Spleen (tissue), 11 donors: ENCODE data around the gene STRN4. TPM values are rescaled to one million over a fixed set of nuclear protein-coding genes. Genes with fewer than 3 reads are reported as not detected.

ENCODE experiments used
- DNase-seq: peaks from one replicate; pipeline ENCODE4 v3.0.0-alpha.2; 2020
- H3K27ac ChIP-seq, 8 donors: fragments of 200-600 bp; sonication (generic) in 7 of 8; 1 replicate in 4 of 8; 2 replicates in 4 of 8; pipeline versions ENCODE4 v1.5.0 to v1.8.0; 2016 to 2021; ENCODE audit warnings: inconsistent platforms in 4 of 8, mild to moderate bottlenecking in 4 of 8, moderate library complexity in 1 of 8
- H3K27me3 ChIP-seq, 7 donors: fragments of 200-600 bp; sonication (generic) in 6 of 7; replicated peaks in 1 of 7; 1 replicate in 4 of 7; 2 replicates in 3 of 7; pipeline versions ENCODE4 v1.5.0 to v1.8.0; 2016 to 2021; ENCODE audit warnings: inconsistent platforms in 3 of 7, mild to moderate bottlenecking in 1 of 7
- H3K36me3 ChIP-seq, 6 donors: fragments of 200-600 bp; sonication (generic) in 5 of 6; 1 replicate in 4 of 6; 2 replicates in 2 of 6; pipeline versions ENCODE4 v1.5.0 to v1.8.0; 2016 to 2021; ENCODE audit warnings: inconsistent platforms in 2 of 6
- H3K4me1 ChIP-seq, 6 donors: fragments of 200-600 bp; sonication (generic) in 5 of 6; 1 replicate in 3 of 6; 2 replicates in 3 of 6; pipeline versions ENCODE4 v1.5.0 to v1.8.0; 2016 to 2021; ENCODE audit warnings: inconsistent platforms in 3 of 6
- H3K4me3 ChIP-seq, 8 donors: fragments of 200-600 bp; sonication (generic) in 7 of 8; 1 replicate in 4 of 8; 2 replicates in 4 of 8; pipeline versions ENCODE4 v1.5.0 to v1.8.0; 2016 to 2021; ENCODE audit warnings: inconsistent platforms in 4 of 8, mild to moderate bottlenecking in 4 of 8, moderate library complexity in 2 of 8
- H3K9me3 ChIP-seq, 8 donors: fragments of 200-600 bp; sonication (generic) in 7 of 8; 1 replicate in 4 of 8; 2 replicates in 4 of 8; pipeline versions ENCODE4 v1.5.0 to v1.8.0; 2016 to 2021; ENCODE audit warnings: inconsistent platforms in 4 of 8
- CTCF ChIP-seq, 11 experiments: fragments of 200-600 bp in 7 of 11; fragments of 450-650 bp in 4 of 11; sonication (generic) in 4 of 11; IDR thresholded peaks in 8 of 11; conservative IDR thresholded peaks in 3 of 11; 1 replicate in 7 of 11; 2 replicates in 4 of 11; pipeline versions ENCODE4 v1.4.0 to v1.8.0; 2016 to 2021; ENCODE audit warnings: antibody characterized with exemption in 11 of 11, inconsistent platforms in 4 of 11, mild to moderate bottlenecking in 1 of 11
- POLR2A ChIP-seq, 3 donors: fragments of 450-650 bp; IDR thresholded peaks; one replicate each; pipeline ENCODE4 v1.5.1; 2017; ENCODE audit warnings: antibody characterized with exemption in 3 of 3, mild to moderate bottlenecking in 1 of 3
- POLR2AphosphoS5 ChIP-seq, 3 donors: sonication (generic); formaldehyde crosslinking; IDR thresholded peaks; one replicate each; pipeline ENCODE4 v1.5.1; 2017; ENCODE audit warnings: antibody characterized with exemption in 3 of 3
- WGBS, 5 donors: extraction: QIAGEN DNeasy Blood & Tissue Kit in 3 of 5; methylation state at CpG; one replicate each; pipeline versions ENCODE4 v1.1.5 to v1.1.7; 2013 to 2018; 5-methylcytosine and 5-hydroxymethylcytosine counted together
- intact Hi-C: fragments of 100-400 bp; cut with DNase I; formaldehyde crosslinking; loops from one replicate; pipeline ENCODE4 v1.15.0; 2023; ENCODE audit warnings: low total_unique reads
- polyA plus RNA-seq, 3 donors: library from polyadenylated mRNA; stranded (reverse); fragments of 200-250 nt; gene quantifications; one replicate each; pipeline ENCODE4 v1.2.1, GENCODE V29; 2013
- total RNA-seq, 7 donors: library from RNA; depleted of rRNA in 3 of 7; stranded (reverse); fragments of >200 nt in 3 of 7; fragmentation: NEBNext Ultra II Directional in 4 of 7; extraction: Animal tissue kit (Norgen Biotek cat#: 25700) in 4 of 7; gene quantifications; one replicate each; pipeline versions ENCODE4 v1.1.0 to v1.2.1, GENCODE V29; 2016 to 2021
- donor health status: healthy with polysubstance abuse.
- donor health status: DM: no; HTN: no; CAD: no; lungs with moderate emphysema.
- donor health status: DM: no; HTN: no; CAD: no.
- donor health status: Bipolar disorder and iron deficiency.
- donor health status: healthy.
- donor health status: DM: no; HTN: no; CAD: no.
- donor health status: DM: yes; HTN: yes; CAD: no.

Gene STRN4
- total and polyA plus RNA-seq, 10 donors: 28.2 to 143 (median 96.6) TPM

DNA sequence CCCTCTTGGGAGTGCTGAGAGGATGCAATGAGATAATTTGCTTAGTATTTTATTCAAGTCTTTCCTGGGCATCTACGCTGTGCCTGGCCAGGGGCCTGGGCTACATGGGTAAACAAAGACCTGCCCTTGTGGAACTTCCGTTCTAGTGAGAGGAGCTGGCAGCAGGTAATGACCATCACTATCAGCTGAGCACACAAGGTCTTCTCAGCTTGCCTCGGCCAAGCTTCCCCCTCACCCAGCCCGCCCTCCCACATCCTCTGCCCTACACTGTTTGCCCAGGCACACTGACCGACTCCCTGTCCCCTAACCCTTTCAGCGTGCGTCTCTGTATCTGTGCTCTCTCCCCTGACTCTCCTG is 9.0 kb downstream of the STRN4 start:
- Histone ChIP-seq H3K4me1 (peaks cover 12 to 100% (median 82%) of the 10 kb centered on the region in 6 donors), H3K4me3 (no peak overlapping the region), H3K9me3 (no peaks in the 10 kb centered on the region), H3K27me3 (no peaks in the 10 kb centered on the region), H3K36me3 (peaks cover 0 to 100% (median 53%) of the 10 kb centered on the region in 6 donors), H3K27ac (peak overlapping the region; percentile 19 to 93 (median 70))
- no peak for DNase-seq
- intact Hi-C loops: no loop called here
- 76 to 90% (median 84%) methylated on average over 7 of the region's 7 CpGs for WGBS, 5 donors
- no peak for TF ChIP-seq CTCF (IDR thresholded peaks at IDR 0.05 in 8 of 11, conservative IDR thresholded peaks at IDR 0.05 in 3 of 11)
- TF ChIP-seq POLR2AphosphoS5 (IDR thresholded peaks at IDR 0.05): peak in 2 of 3 donors; percentile 75 to 77

DNA sequence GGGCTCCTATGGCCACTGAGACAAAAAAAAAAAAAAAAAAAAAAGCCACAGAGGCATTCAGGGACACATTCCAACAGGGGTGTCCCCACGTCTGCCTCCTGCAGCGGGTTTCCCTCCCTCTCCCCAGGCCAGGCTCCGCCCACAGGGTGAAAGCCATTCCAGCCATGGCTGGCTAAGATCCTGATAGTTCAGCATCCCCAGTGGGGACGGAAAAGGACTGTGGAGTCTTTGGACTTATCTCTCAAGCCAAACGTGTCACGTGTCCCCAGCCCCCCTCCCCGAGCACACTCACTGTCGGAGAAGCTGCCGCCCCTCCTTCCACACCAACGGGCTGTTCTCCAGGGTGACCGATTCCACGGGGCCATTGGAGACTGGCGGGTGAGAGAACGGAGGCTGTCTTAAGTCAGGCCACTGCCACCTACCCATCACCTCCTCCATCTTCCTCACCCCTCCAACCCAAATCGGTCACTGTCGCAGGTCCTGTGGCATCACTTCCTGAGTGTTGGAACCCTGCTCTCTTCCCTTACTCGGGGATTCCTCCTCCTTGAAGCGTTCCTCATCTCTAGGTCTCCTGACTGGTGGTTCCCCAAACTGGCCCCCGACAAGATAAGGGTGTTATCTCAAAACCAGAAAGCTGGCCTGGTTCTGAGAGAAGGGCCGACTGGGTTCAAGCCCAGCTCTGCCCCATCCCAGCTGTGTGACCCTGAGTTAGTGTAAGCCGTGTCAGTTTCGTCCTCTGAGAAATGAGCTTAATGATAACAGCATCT is 9.5 kb downstream of the STRN4 start:
- WGBS, 5 donors: 46 to 76% (median 67%) methylated on average over 22 of the region's 22 CpGs
- peak; percentile 12 to 51 (median 16) for TF ChIP-seq POLR2AphosphoS5 (IDR thresholded peaks at IDR 0.05)
- no peak for TF ChIP-seq POLR2A (IDR thresholded peaks at IDR 0.05)
- H3K36me3 ChIP-seq: peaks cover 0 to 100% (median 58%) of the 10 kb centered on the region in 6 donors
- no peak overlapping the region for H3K4me3 ChIP-seq
- H3K9me3 ChIP-seq: no peaks in the 10 kb centered on the region
- H3K27ac ChIP-seq: peak overlapping the region; percentile 13 to 93 (median 70)
- H3K4me1 ChIP-seq: peaks cover 10 to 100% (median 82%) of the 10 kb centered on the region in 6 donors
- intact Hi-C loops: no loop called here
- peak; percentile 78 for DNase-seq
- no peaks in the 10 kb centered on the region for H3K27me3 ChIP-seq

DNA sequence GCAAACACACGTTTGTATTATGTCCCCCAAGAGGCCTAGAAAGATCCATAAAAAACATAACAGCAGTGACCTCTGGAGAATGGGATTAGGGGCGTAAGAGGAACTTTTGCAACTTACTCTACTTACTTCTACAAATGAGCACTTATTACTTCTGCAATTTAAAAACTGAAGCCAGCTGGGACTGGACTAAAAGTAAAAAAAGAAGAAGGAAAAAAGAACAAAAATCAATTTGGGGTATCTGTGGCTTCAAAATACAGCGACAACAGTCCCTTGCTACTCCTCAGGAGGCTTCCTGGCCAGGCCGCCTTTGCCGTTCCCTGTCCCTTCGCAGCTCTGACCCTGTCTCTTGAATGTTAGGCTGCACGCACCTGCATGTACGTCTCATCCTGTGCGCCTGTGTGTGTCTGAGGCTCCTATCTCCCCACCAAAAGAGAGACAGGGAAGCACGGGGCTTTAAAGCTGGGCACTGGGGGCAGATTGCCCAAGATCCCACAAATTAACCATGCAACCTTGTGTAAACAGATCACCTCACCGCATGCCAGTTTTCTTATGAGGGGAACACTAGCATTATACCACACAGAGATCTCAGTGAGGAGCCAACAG is 12.5 kb downstream of the STRN4 start:
- peak; percentile 78 for DNase-seq
- Histone ChIP-seq H3K27me3 (no peaks in the 10 kb centered on the region), H3K27ac (peak overlapping the region in 7 of 8 donors; percentile 73 to 93 (median 86)), H3K4me1 (peaks cover 21 to 100% (median 87%) of the 10 kb centered on the region in 6 donors), H3K36me3 (peaks cover 0 to 100% (median 82%) of the 10 kb centered on the region in 6 donors), H3K9me3 (no peaks in the 10 kb centered on the region), H3K4me3 (peak overlapping the region in 1 of 8 donors; percentile 38)
- TF ChIP-seq CTCF (IDR thresholded peaks at IDR 0.05 in 8 of 11, conservative IDR thresholded peaks at IDR 0.05 in 3 of 11) (no peak), POLR2A (IDR thresholded peaks at IDR 0.05) (no peak), POLR2AphosphoS5 (IDR thresholded peaks at IDR 0.05) (no peak)
- intact Hi-C loops: no loop called here
- 55 to 80% (median 67%) methylated on average over 11 of the region's 11 CpGs for WGBS, 5 donors

DNA sequence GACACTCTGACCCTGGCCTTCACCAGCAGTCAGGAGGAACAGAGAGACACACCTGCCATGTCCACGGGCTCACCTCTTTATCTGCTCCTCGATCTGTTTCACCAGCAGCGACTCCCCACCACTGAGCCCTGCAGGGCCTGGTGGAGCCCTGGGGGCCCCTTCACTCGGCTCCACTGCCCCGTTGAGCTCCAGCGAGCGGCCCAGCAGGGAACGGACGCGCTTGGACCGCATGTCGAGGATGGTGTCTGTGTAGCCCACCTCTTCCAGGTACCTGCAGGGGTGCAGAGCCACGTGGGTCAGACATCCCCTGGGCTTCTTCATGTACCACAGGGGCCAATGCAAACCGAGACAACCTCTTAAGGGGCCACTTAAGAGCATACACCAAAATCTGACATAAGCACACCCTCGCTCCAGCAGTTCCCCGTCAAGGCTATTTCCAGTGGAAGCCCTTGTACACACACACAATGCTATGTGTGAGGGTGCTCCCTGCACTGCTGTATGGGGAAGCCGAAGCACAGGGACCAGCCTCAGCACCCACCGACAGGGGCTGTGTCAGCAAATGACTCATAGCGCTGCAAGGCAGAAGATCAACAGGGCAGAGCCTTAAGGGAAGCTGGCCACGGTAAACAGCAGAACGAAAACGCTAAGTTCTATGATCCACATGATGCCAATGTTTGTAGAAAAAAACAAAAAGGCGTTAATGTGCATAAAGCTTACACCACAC is 13.1 kb downstream of the STRN4 start:
- no peak for TF ChIP-seq POLR2A (IDR thresholded peaks at IDR 0.05)
- peak in 1 of 11 experiments; percentile 40 for TF ChIP-seq CTCF (IDR thresholded peaks at IDR 0.05 in 8 of 11, conservative IDR thresholded peaks at IDR 0.05 in 3 of 11)
- peak in 2 of 3 donors; percentile 69 to 71 for TF ChIP-seq POLR2AphosphoS5 (IDR thresholded peaks at IDR 0.05)
- Histone ChIP-seq H3K4me1 (peaks cover 26 to 100% (median 88%) of the 10 kb centered on the region in 6 donors), H3K36me3 (peaks cover 0 to 100% (median 81%) of the 10 kb centered on the region in 6 donors), H3K9me3 (no peaks in the 10 kb centered on the region), H3K4me3 (peak overlapping the region in 1 of 8 donors; percentile 38), H3K27me3 (no peaks in the 10 kb centered on the region), H3K27ac (peak overlapping the region; percentile 42 to 93 (median 80))
- intact Hi-C loops: no loop called here
- DNase-seq: peak; percentile 89
- WGBS, 5 donors: 71 to 85% (median 73%) methylated on average over 21 to 23 of the region's 23 CpGs
